IMR-90 (cell line): ENCODE results near the gene IPMK. TPM values are rescaled to one million over a fixed set of nuclear protein-coding genes. Genes with fewer than 3 reads are reported as not detected.

Source experiments
- ATAC-seq: fragments of 200-7000 bp; cut with Tn5 transposase; 2 replicates; pipeline ENCODE4 v1.9.1; 2020; ENCODE audit warnings: low read depth, mild to moderate bottlenecking, moderate library complexity
- BruUV-seq: library from RNA; stranded (reverse); fragments of 400-500 nt; replicated peaks from 2 replicates; lab custom pipeline; 2021; lab: Mats Ljungman, UMichigan
- CTCF ChIA-PET: fragments of 300-600 bp; formaldehyde crosslinking; extraction: SDS; loops from one replicate; lab custom pipeline; 2021; ENCODE audit warnings: antibody characterized with exemption; lab: Yijun Ruan, JAX
- POLR2A ChIA-PET: fragments of 300-600 bp; sonication (Branson Sonifier 250); formaldehyde crosslinking; loops from one replicate; lab custom pipeline; 2022; ENCODE audit warnings: antibody characterized with exemption; ENCODE audit not compliant: unreplicated experiment; lab: Charles Lee
- DNase-seq: peaks from one replicate; pipeline ENCODE4 v3.0.0; 2013
- H2AFZ ChIP-seq: replicated peaks from 2 replicates; pipeline ENCODE3; 2013; ENCODE audit warnings: low read length, mild to moderate bottlenecking; ENCODE audit not compliant: poor library complexity
- H2AK5ac ChIP-seq: 2 replicates; pipeline ENCODE4 v1.6.1; 2013; ENCODE audit warnings: low read depth, low read length, inconsistent platforms
- H2AK9ac ChIP-seq: replicated peaks from 2 replicates; pipeline ENCODE3; 2013; ENCODE audit warnings: mild to moderate bottlenecking, low read depth, low read length, moderate library complexity; ENCODE audit not compliant: poor library complexity
- H2BK120ac ChIP-seq: 2 replicates; pipeline ENCODE4 v1.6.1; 2013; ENCODE audit warnings: low read depth, low read length, inconsistent platforms
- H2BK15ac ChIP-seq: 3 replicates; pipeline ENCODE4 v1.6.1; 2013; ENCODE audit warnings: low read depth, low read length, inconsistent platforms
- H2BK20ac ChIP-seq: 2 replicates; pipeline ENCODE4 v1.6.1; 2013; ENCODE audit warnings: low read depth, mild to moderate bottlenecking, inconsistent platforms, low read length, moderate library complexity
- H2BK5ac ChIP-seq: 2 replicates; pipeline ENCODE4 v1.6.1; 2013; ENCODE audit warnings: mild to moderate bottlenecking, low read depth, low read length, inconsistent platforms; ENCODE audit not compliant: poor library complexity, severe bottlenecking
- H3K14ac ChIP-seq: replicated peaks from 2 replicates; pipeline ENCODE4 v1.6.1; 2013; ENCODE audit warnings: low read depth, low read length, inconsistent platforms
- H3K18ac ChIP-seq: 2 replicates; pipeline ENCODE4 v1.6.1; 2013; ENCODE audit warnings: low read depth, low read length, control low read depth
- H3K23ac ChIP-seq: 2 replicates; pipeline ENCODE4 v1.6.1; 2013; ENCODE audit warnings: low read depth, low read length, inconsistent platforms
- H3K27ac ChIP-seq: 2 replicates; pipeline ENCODE4 v1.5.1; 2013; ENCODE audit warnings: mild to moderate bottlenecking, control low read depth, low read length; ENCODE audit not compliant: insufficient read depth
- H3K27me3 ChIP-seq: 2 replicates; pipeline ENCODE4 v1.6.1; 2013; ENCODE audit warnings: low read length; ENCODE audit not compliant: control insufficient read depth, insufficient read depth
- H3K36me3 ChIP-seq: 2 replicates; pipeline ENCODE4 v1.6.1; 2013; ENCODE audit warnings: low read length, mixed read lengths; ENCODE audit not compliant: control insufficient read depth, insufficient read depth
- H3K4ac ChIP-seq: 2 replicates; pipeline ENCODE4 v1.6.1; 2013; ENCODE audit warnings: low read depth, low read length, inconsistent platforms
- H3K4me1 ChIP-seq: 2 replicates; pipeline ENCODE4 v1.6.1; 2013; ENCODE audit warnings: low read length, mixed read lengths; ENCODE audit not compliant: control insufficient read depth, insufficient read depth
- H3K4me2 ChIP-seq: 2 replicates; pipeline ENCODE4 v1.6.1; 2013; ENCODE audit warnings: low read depth, mild to moderate bottlenecking, control low read depth, low read length, moderate library complexity
- H3K4me3 ChIP-seq: 2 replicates; pipeline ENCODE4 v1.5.1; 2013; ENCODE audit warnings: low read depth, mild to moderate bottlenecking, control low read depth, low read length, moderate library complexity; ENCODE audit not compliant: insufficient read depth
- H3K56ac ChIP-seq: 2 replicates; pipeline ENCODE4 v1.6.1; 2013; ENCODE audit warnings: low read length, inconsistent platforms; ENCODE audit not compliant: insufficient read depth; ENCODE audit errors: extremely low read depth
- H3K79me1 ChIP-seq, 2 experiments: 2 replicates each; pipeline ENCODE4 v1.6.1; 2013; ENCODE audit warnings: low read length in 2 of 2, inconsistent platforms in 1 of 2, low read depth in 1 of 2
- H3K9ac ChIP-seq: 2 replicates; pipeline ENCODE4 v1.6.1; 2013; ENCODE audit warnings: low read depth, low read length, control low read depth
- H3K9me1 ChIP-seq: 2 replicates; pipeline ENCODE4 v1.6.1; 2013; ENCODE audit warnings: low read length, inconsistent platforms; ENCODE audit not compliant: insufficient read depth
- H3K9me3 ChIP-seq: 2 replicates; pipeline ENCODE4 v1.6.1; 2013; ENCODE audit warnings: low read length; ENCODE audit not compliant: control insufficient read depth, insufficient read depth
- H4K20me1 ChIP-seq: 2 replicates; pipeline ENCODE4 v1.6.1; 2013; ENCODE audit warnings: low read length, inconsistent platforms; ENCODE audit not compliant: insufficient read depth
- H4K5ac ChIP-seq: 2 replicates; pipeline ENCODE4 v1.6.1; 2013; ENCODE audit warnings: mild to moderate bottlenecking, low read depth, low read length, control low read depth
- H4K8ac ChIP-seq, 2 experiments: 2 replicates each; pipeline ENCODE4 v1.6.1; 2013; ENCODE audit warnings: low read depth in 2 of 2, low read length in 2 of 2, control low read depth in 1 of 2, inconsistent platforms in 1 of 2
- H4K91ac ChIP-seq: 2 replicates; pipeline ENCODE4 v1.6.1; 2013; ENCODE audit warnings: low read depth, low read length, inconsistent platforms; ENCODE audit not compliant: insufficient read depth
- BHLHE40 ChIP-seq: fragments of 150-350 bp; IDR thresholded peaks from 2 replicates; pipeline ENCODE4 v1.6.1; 2016; ENCODE audit warnings: mild to moderate bottlenecking, low read depth, low read length
- ELK1 ChIP-seq: fragments of 150-350 bp; IDR thresholded peaks from 2 replicates; pipeline ENCODE4 v1.6.1; 2016; ENCODE audit warnings: low read depth, mild to moderate bottlenecking, low read length, moderate library complexity, borderline replicate concordance
- FOS ChIP-seq: fragments of 150-350 bp; IDR thresholded peaks from 2 replicates; pipeline ENCODE4 v1.6.1; 2016; ENCODE audit warnings: low read depth, low read length
- MAZ ChIP-seq: IDR thresholded peaks from 2 replicates; pipeline ENCODE4 v1.6.1; 2012; ENCODE audit warnings: low read depth, mild to moderate bottlenecking, low read length, improper control_type of control experiment, moderate library complexity, borderline replicate concordance
- MXI1 ChIP-seq: IDR thresholded peaks from 2 replicates; pipeline ENCODE4 v1.6.1; 2012; ENCODE audit warnings: low read depth, mild to moderate bottlenecking, low read length, moderate library complexity, borderline replicate concordance
- NFE2L2 ChIP-seq: fragments of 150-350 bp; IDR thresholded peaks from 2 replicates; pipeline ENCODE4 v1.6.1; 2016; ENCODE audit warnings: low read depth, mild to moderate bottlenecking, low read length
- POLR2A ChIP-seq: IDR thresholded peaks from 2 replicates; pipeline ENCODE4 v1.6.1; 2012; ENCODE audit warnings: mild to moderate bottlenecking, low read depth, low read length
- RCOR1 ChIP-seq: IDR thresholded peaks from 2 replicates; pipeline ENCODE4 v1.6.1; 2012; ENCODE audit warnings: mild to moderate bottlenecking, low read length, improper control_type of control experiment; ENCODE audit not compliant: insufficient replicate concordance
- RFX5 ChIP-seq: IDR thresholded peaks from 2 replicates; pipeline ENCODE4 v1.8.0; 2012; ENCODE audit warnings: low read depth, mild to moderate bottlenecking, low read length, moderate library complexity
- SMC3 ChIP-seq: fragments of 150-350 bp; IDR thresholded peaks from 2 replicates; pipeline ENCODE4 v1.6.1; 2016; ENCODE audit warnings: low read depth, mild to moderate bottlenecking, antibody characterized with exemption, low read length, moderate library complexity
- WGBS, 2 experiments: methylation state at CpG; one replicate each; pipeline versions ENCODE4 v1.1.5 to v1.1.7; 2013; ENCODE audit warnings: missing lambda C conversion rate in 2 of 2; ENCODE audit not compliant: insufficient read length in 1 of 2; ENCODE audit errors: extremely low coverage in 2 of 2; 5-methylcytosine and 5-hydroxymethylcytosine counted together
- dilution Hi-C: fragments of 300-500 bp; cut with HindIII; formaldehyde crosslinking; loops from one replicate; pipeline ENCODE4 v1.14.3; 2018; ENCODE audit warnings: low sequenced_read_pairs; ENCODE audit not compliant: unreplicated experiment
- in situ Hi-C: fragments of 300-500 bp; cut with MboI; formaldehyde crosslinking; loops from 3 replicates; pipeline ENCODE4 v1.14.3; 2019; ENCODE audit warnings: low sequenced_read_pairs, inconsistent platforms, mixed read lengths
- intact Hi-C: fragments of 100-400 bp; cut with micrococcal nuclease; formaldehyde crosslinking; loops from 2 replicates; pipeline ENCODE4 v1.10.0; 2022
- polyA plus RNA-seq, 3 experiments: library from polyadenylated mRNA; depleted of rRNA; stranded (reverse); fragments of >200 nt; gene quantifications; 2 replicates each; pipeline ENCODE4 v1.2.3, GENCODE V29; 2012; ENCODE audit warnings: low replicate concordance in 1 of 3
- total RNA-seq: library from RNA; depleted of rRNA; stranded (reverse); fragments of >200 nt; gene quantifications from 2 replicates; pipeline ENCODE4 v1.2.3, GENCODE V29; 2012
- TF ChIP-seq, protein P1 (sequence below): conservative IDR thresholded peaks from 2 replicates; pipeline ENCODE4 v1.5.1; 2012; ENCODE audit warnings: mild to moderate bottlenecking, low read depth, low read length, improper control_type of control experiment

IPMK gene
- total and polyA plus RNA-seq, 2 of the 4 experiments (the other 2 are of a cell fraction) = 0.89 to 2.0 TPM

DNA sequence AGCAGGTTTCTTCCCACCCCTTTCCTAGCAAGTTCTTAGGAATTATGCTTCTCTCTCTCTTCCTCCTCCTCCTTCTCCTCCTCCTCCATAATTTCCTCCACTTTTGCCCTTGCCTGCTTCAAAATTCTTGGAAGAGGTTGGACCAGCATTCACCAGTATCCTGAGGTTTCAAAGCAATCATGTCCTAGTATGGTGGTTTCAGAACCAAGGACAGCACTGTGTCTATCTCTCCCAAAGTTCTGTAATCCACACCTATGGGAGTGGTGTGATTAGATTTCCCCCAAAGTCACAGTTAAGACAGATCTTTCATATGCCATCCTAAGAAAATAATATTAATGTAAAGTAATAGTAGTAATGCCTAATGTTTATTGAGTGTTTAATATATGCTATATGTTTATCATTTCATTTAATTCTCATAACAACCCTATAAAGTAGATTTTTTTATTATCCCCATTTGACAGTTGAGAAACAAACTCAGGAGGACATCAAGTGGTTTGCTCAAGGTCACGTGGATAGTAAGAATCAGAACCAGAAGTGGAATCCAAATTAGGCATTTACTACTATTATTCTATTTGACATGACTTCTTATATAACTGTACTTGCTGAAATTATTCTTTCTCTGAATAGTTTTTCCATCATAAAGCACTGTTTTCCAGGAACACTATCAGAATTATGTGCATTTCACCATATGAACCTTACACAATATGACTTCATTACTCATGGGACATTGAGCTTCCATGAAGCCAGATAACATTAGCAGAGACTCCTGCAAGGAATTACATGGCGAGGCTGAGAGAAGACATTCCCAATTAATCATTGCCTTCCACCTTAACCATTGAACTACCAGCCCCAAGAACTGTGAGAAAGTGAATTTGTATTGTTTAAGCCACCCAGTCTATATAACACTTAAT is 91.4 kb downstream of the IPMK start:
- Histone ChIP-seq H3K36me3 (no peaks in the 10 kb centered on the region), H3K18ac (no peak overlapping the region), H3K27ac (no peak overlapping the region), H3K14ac (no peak overlapping the region), H4K8ac (no peak overlapping the region), H4K91ac (no peak overlapping the region), H2BK120ac (no peak overlapping the region), H3K27me3 (0 out of 2 replicates have a peak, but pooled peaks cover 1% of the 10 kb centered on the region), H2BK20ac (no peak overlapping the region), H3K4me2 (no peak overlapping the region), H2BK15ac (no peak overlapping the region), H3K9ac (no peak overlapping the region), H2AK5ac (no peak overlapping the region), H3K4me3 (no peak overlapping the region), H3K23ac (no peak overlapping the region), H4K5ac (no peak overlapping the region), H3K79me1 (no peaks in the 10 kb centered on the region), H4K20me1 (no peaks in the 10 kb centered on the region; the same call in 1 of the 2 replicates), H3K56ac (no peak overlapping the region), H3K9me3 (no peaks in the 10 kb centered on the region), H2BK5ac (no peak overlapping the region), H3K9me1 (no peaks in the 10 kb centered on the region), H3K4me1 (no peaks in the 10 kb centered on the region), H3K4ac (no peak overlapping the region), H2AK9ac (no peak overlapping the region), H2AFZ (no peak overlapping the region)
- ATAC-seq = peak; percentile 35; the same call in 1 of the 2 replicates
- dilution Hi-C loops (loop anchor here (25.0 kb wide), 1 partner anchor 136 kb away; no protein-coding TSS in a partner anchor), intact Hi-C loops (loop anchor here (1.0 to 2.0 kb wide), 2 partner anchors 27 to 209 kb away; partner anchors contain the start of gene TFAM), in situ Hi-C loops (no loop called here)
- WGBS, 2 experiments = no CpG with 5 or more reads among the region's 2 CpGs
- DNase-seq = peak; percentile 38
- BruUV-seq = no TSS peak
- ChIA-PET POLR2A (no interaction called here), CTCF (interaction anchor here (0.7 to 2.8 kb wide), 2 partner anchors 115 to 209 kb away, joined by 3 to 41 read pairs; no protein-coding TSS in a partner anchor)
- no peak for TF ChIP-seq NFE2L2
- TF ChIP-seq SMC3 = no peak
- no peak for TF ChIP-seq MXI1
- no peak for TF ChIP-seq RCOR1
- no peak for TF ChIP-seq MAZ
- no peak for TF ChIP-seq ELK1
- no peak for TF ChIP-seq POLR2A
- no peak for TF ChIP-seq FOS
- TF ChIP-seq, protein P1, sequence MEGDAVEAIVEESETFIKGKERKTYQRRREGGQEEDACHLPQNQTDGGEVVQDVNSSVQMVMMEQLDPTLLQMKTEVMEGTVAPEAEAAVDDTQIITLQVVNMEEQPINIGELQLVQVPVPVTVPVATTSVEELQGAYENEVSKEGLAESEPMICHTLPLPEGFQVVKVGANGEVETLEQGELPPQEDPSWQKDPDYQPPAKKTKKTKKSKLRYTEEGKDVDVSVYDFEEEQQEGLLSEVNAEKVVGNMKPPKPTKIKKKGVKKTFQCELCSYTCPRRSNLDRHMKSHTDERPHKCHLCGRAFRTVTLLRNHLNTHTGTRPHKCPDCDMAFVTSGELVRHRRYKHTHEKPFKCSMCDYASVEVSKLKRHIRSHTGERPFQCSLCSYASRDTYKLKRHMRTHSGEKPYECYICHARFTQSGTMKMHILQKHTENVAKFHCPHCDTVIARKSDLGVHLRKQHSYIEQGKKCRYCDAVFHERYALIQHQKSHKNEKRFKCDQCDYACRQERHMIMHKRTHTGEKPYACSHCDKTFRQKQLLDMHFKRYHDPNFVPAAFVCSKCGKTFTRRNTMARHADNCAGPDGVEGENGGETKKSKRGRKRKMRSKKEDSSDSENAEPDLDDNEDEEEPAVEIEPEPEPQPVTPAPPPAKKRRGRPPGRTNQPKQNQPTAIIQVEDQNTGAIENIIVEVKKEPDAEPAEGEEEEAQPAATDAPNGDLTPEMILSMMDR = no peak
- TF ChIP-seq BHLHE40 = no peak
- TF ChIP-seq RFX5 = no peak
